AG09319 (cell line): ENCODE data around the gene SLC22A13.

Experiments used
- DNase-seq: peaks from one replicate; pipeline ENCODE4 v3.0.0-alpha.2; 2010; ENCODE audit warnings: low read depth; ENCODE audit errors: extremely low read depth
- CTCF ChIP-seq: IDR thresholded peaks from 2 replicates; pipeline ENCODE4 v1.5.1; 2011; ENCODE audit warnings: low read depth, mild to moderate bottlenecking, inconsistent platforms, low read length, moderate library complexity

SLC22A13 gene

DNA sequence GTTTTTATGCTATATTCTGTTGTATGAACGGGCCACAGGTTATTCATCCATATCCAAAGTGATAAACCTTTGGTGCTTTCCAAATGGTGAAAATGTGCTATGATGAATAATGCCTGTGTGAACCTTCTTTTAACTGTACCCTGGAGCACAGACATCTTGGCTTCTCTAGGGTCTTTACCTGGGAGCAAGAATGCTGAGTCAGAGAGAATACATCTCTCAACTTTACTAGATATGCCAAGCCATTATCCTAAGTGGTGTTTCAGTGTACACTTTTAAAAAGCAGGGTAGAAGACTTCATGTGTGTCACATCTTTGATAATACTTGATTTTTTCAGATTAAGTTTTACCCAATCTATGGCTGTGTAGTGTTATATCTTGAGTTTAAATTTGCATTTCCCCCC lies 57.4 kb downstream of the SLC22A13 start:
- DNase-seq, result no peak
- TF ChIP-seq CTCF, result no peak

GRCh38 chr3:38325256-38325655 lies 59.6 kb downstream of the SLC22A13 start:
- no peak for DNase-seq
- no peak for TF ChIP-seq CTCF

DNA sequence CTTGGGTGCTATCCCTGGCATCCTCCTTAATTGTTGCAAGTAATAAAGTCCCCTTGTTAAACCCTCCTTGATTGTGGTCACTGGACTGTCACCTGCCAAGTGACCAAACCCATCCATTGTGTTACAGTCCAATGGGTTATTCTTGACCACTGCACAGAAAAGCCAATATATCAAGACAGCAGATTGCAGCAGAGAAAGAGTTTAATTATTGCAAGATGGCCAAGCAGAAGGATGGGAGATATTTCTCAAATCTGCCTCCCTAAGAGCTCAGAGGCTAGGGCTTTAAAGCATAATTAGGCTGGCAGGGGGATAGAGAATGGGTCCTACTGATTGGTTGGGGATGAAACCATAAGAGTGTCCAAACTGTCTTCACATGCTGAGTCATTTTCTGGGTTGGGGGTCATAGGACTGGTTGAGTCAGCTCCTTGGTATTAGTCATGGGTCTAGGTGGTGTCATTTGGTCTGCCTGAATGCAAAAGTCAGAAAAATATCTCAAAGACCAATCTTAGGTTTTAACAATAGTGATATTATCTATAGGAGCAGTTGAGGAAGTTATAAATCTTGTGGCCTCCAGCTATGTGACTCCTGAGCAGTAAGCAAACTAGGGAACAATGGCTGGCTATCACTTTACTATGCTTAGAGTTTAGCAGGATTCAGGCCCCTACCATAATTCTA lies 61.9 kb downstream of the SLC22A13 start:
- no peak for DNase-seq
- TF ChIP-seq CTCF, result no peak
